ENCODE results near the gene PUDP.

- no peak for TF ChIP-seq POLR2A (IDR thresholded peaks at IDR 0.05)
- TF ChIP-seq, protein P1, sequence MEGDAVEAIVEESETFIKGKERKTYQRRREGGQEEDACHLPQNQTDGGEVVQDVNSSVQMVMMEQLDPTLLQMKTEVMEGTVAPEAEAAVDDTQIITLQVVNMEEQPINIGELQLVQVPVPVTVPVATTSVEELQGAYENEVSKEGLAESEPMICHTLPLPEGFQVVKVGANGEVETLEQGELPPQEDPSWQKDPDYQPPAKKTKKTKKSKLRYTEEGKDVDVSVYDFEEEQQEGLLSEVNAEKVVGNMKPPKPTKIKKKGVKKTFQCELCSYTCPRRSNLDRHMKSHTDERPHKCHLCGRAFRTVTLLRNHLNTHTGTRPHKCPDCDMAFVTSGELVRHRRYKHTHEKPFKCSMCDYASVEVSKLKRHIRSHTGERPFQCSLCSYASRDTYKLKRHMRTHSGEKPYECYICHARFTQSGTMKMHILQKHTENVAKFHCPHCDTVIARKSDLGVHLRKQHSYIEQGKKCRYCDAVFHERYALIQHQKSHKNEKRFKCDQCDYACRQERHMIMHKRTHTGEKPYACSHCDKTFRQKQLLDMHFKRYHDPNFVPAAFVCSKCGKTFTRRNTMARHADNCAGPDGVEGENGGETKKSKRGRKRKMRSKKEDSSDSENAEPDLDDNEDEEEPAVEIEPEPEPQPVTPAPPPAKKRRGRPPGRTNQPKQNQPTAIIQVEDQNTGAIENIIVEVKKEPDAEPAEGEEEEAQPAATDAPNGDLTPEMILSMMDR (IDR thresholded peaks at IDR 0.05) = no peak
These were observed 70.4 kb downstream of the PUDP start for GRCh38 chrX:7077241-7078230.

Data from body of pancreas (tissue), 4 donors.